GM19240 (cell line): ENCODE measurements around the gene CX3CR1.

Experiments
- DNase-seq: peaks from one replicate; pipeline ENCODE4 v3.0.0; 2011; ENCODE audit warnings: low spot score; ENCODE audit not compliant: insufficient read length

The CX3CR1 gene

DNA sequence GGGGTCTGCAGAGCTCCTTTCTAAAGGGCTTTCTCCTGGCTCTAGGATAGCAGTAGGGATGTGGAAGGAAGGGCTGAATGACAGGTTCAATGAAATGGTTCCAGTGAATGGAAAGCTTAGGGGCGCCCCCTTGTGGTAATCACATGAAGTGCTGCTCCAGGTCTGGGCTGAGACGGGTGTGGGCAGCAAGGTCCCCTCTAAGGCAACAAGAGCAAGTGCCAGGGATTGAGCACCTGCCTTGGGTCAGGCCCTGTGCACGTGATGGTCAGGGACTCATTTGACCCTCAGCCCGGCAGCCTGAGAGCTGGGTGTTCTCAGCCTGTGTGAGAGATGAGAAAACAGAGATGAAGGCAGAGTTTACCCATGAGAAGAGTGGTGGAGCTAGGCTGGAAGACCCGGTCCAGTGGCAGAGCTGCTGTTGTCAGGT lies 12.1 kb upstream of the CX3CR1 start:
- DNase-seq, result no peak

GRCh38 chr3:39290255-39290654 lies 10.4 kb upstream of the CX3CR1 start:
- no peak for DNase-seq

GRCh38 chr3:39289107-39289506 lies 9.3 kb upstream of the CX3CR1 start:
- DNase-seq, result no peak

GRCh38 chr3:39288300-39288808 lies 8.5 kb upstream of the CX3CR1 start:
- peak; percentile 93 for DNase-seq

GRCh38 chr3:39287216-39288164 lies 7.7 kb upstream of the CX3CR1 start:
- DNase-seq, result no peak

GRCh38 chr3:39286771-39287170 lies 6.9 kb upstream of the CX3CR1 start:
- DNase-seq, result no peak

- no peak for DNase-seq
Observed at GRCh38 chr3:39285332-39285731, 5.5 kb upstream of the CX3CR1 start.

DNA sequence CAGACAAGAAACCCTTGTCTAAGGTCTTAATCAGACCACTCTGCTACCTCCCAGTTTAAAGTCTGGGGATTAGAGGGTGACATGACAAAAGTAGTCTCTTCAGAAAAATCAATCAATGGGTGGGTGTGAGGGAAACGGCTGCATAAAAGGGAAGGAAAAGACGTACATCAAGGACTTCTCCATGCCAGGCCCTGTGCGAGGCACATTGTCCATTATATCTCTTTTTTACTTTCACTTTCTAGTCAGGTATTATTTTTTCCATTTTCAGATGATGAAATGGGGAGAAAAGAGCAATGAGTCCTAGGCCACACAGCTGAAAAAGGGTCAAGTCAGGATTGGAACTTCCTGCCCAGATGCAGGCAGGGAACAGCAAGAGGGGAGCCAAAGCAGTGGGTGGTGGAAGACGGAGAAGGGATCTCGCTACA lies 4.6 kb upstream of the CX3CR1 start:
- no peak for DNase-seq

- DNase-seq, result no peak
Observed at GRCh38 chr3:39282057-39282456, 2.2 kb upstream of the CX3CR1 start.

GRCh38 chr3:39281533-39281932 lies 1.7 kb upstream of the CX3CR1 start:
- DNase-seq, result no peak

GRCh38 chr3:39280571-39280970 lies 735 bp upstream of the CX3CR1 start:
- DNase-seq, result no peak

DNA sequence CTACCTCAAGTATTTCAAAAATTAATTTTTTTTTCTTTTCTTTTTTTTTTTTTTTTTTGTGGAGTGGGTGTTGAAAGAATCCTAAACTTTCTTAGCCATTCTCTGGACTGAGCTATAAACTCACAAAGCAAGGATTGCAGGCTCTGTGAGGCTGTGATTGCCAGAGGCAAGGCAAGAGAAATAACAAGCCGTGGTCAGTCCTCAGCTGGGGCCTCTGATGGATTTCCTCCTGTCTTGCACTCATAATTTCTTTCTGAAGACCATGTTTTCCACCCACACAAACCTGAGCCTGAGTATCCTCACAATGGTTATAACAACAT lies 1.3 kb downstream of the CX3CR1 start:
- no peak for DNase-seq

DNA sequence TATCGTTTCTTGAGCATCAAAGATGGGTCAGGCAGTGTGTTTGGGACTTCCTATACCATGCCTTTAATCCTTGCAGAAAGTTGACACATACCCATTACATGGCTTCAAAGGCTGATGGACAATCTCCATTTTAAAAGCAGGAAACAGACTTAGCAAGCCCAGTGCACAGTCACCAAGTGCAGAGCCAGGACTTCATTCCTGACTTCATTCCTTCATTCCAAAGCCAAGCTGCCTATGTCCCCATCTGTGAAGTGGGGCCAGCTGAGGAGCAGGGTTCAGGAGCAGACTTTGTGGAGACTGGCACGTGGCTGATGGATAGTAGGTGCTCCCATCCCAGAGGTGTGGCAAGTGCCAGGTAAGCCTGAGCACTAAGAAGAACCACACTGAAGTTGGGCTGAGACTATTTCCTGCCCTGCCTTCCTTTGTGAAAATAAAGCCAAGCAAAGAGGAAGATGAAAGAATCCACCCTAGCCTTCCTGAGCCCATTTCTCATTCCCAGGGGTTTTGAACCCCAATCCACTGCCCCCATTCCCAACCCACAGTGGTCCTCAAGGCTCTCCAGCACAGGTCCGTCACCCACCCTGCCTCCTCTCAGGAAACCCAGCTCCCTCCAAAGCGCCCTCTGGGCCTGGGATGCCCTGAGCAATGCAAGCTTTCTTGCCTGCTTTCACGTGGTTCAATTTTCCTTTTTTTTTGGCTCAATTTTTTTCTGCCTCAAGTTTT lies 1.8 kb downstream of the CX3CR1 start:
- no peak for DNase-seq

- DNase-seq, result no peak
Observed at GRCh38 chr3:39276746-39277145, 3.1 kb downstream of the CX3CR1 start.

GRCh38 chr3:39275963-39276593 lies 3.8 kb downstream of the CX3CR1 start:
- DNase-seq, result no peak

GRCh38 chr3:39275052-39275451 lies 4.8 kb downstream of the CX3CR1 start:
- no peak for DNase-seq

- DNase-seq, result no peak
Observed at GRCh38 chr3:39273119-39273518, 6.7 kb downstream of the CX3CR1 start.

GRCh38 chr3:39272191-39272590 lies 7.6 kb downstream of the CX3CR1 start:
- no peak for DNase-seq

DNA sequence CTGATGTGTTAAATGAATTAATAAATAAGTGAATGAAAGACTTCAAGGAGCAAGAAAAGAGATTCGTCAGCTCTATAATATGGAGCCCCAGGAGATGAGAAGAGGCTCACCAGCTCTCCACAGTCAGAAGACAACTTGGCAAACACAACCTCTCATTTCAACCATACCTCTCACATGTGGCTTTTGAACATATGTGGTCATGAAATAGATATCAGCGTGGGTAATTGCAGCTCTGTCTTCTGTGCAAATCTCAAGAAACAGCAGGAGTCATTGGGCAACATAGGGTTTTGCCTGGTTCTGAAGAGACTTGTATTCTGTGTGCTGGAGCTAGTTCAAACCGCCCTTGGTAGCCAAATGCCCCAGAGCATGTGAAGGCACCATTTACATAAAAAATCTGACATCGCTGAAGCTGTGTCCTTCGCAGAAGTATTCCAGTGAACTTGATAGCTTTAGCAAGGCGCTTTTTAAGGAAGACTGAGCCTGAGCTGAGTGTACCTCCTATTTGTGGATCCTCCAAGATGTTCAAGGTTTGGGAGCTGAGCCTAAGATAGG lies 8.4 kb downstream of the CX3CR1 start:
- no peak for DNase-seq

GRCh38 chr3:39269528-39269927 lies 10.3 kb downstream of the CX3CR1 start:
- no peak for DNase-seq

DNA sequence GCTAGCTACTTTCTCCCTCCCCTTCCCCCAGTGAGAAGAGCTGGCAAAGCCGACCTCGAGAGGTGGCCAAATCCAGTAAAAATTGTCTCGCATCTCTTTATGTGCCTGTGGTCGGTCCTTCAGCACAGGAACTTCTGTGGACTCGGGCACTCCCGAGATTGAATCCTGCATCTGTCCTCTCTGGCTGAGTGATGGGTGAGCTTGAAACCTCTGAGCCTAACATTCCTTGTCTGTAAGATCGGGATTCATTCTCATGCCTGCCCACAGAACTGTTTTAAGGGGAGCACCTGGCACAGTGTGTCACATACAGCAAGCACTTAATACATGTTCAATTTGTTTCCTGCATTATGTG lies 11.3 kb downstream of the CX3CR1 start:
- DNase-seq, result no peak
